ENCODE measurements around the gene PUS7L. TPM values are rescaled to one million over a fixed set of nuclear protein-coding genes. Genes with fewer than 3 reads are reported as not detected.
"Not testable (repeated sequence)": the region's sequence is repeated elsewhere in the genome, so short reads cannot be mapped to it uniquely, and the experiment has no call there.

Gene PUS7L
- total RNA-seq, 2 donors from 2014 or later: 15.2 to 23.6 TPM

GRCh38 chr12:43760396-43760795 is 1.8 kb upstream of the PUS7L start:
- Histone ChIP-seq H3K36me3 (ENCODE audit: control insufficient read depth, insufficient read depth, low read length) (no peaks in the 10 kb centered on the region), H3K9ac (ENCODE audit: extremely low read depth, low read length, poor library complexity, severe bottlenecking) (no peak overlapping the region), H3K27ac (ENCODE audit: low read depth, low read length) (no peak overlapping the region), H3K4me3 (ENCODE audit: low read length) (no peak overlapping the region), H3K9me3 (ENCODE audit: control insufficient read depth, low read length) (no peaks in the 10 kb centered on the region), H3K27me3 (ENCODE audit: control insufficient read depth, insufficient read depth, low read length, poor library complexity, severe bottlenecking) (no peaks in the 10 kb centered on the region), H3K4me1 (ENCODE audit: control insufficient read depth, insufficient read depth, low read length) (no peaks in the 10 kb centered on the region)
- H3K9me3 Mint-ChIP-seq: no peaks in the 10 kb centered on the region
- H3K4me3 Mint-ChIP-seq: peak overlapping the region; percentile 81
- no peaks in the 10 kb centered on the region for H3K36me3 Mint-ChIP-seq (ENCODE audit: low read depth)
- TF ChIP-seq CTCF (conservative IDR thresholded peaks at IDR 0.05): no peak
- WGBS, 2 experiments (ENCODE audit: insufficient coverage in 1 of 2, insufficient read length in 1 of 2): 96% methylated on average over 2 of the region's 2 CpGs
- H3K27me3 Mint-ChIP-seq (ENCODE audit: insufficient read depth): no peaks in the 10 kb centered on the region
- no peak overlapping the region for H3K27ac Mint-ChIP-seq
- DNase-seq: no peak
- H3K4me1 Mint-ChIP-seq: peaks cover 30% of the 10 kb centered on the region

- H3K4me3 Mint-ChIP-seq: peak overlapping the region; percentile 81
- no peak for TF ChIP-seq CTCF (conservative IDR thresholded peaks at IDR 0.05)
- no peaks in the 10 kb centered on the region for H3K36me3 ChIP-seq (ENCODE audit: control insufficient read depth, insufficient read depth, low read length)
- H3K9ac ChIP-seq (ENCODE audit: extremely low read depth, low read length, poor library complexity, severe bottlenecking): peak overlapping the region; percentile 50
- peaks cover 30% of the 10 kb centered on the region for H3K4me1 Mint-ChIP-seq
- H3K4me1 ChIP-seq (ENCODE audit: control insufficient read depth, insufficient read depth, low read length): no peaks in the 10 kb centered on the region
- H3K27ac ChIP-seq (ENCODE audit: low read depth, low read length): no peak overlapping the region
- H3K27me3 Mint-ChIP-seq (ENCODE audit: insufficient read depth): no peaks in the 10 kb centered on the region
- no peaks in the 10 kb centered on the region for H3K27me3 ChIP-seq (ENCODE audit: control insufficient read depth, insufficient read depth, low read length, poor library complexity, severe bottlenecking)
- H3K36me3 Mint-ChIP-seq (ENCODE audit: low read depth): peaks cover 17% of the 10 kb centered on the region
- 23 to 33% methylated on average over 4 to 18 of the region's 18 CpGs for WGBS, 2 experiments (ENCODE audit: insufficient coverage in 1 of 2, insufficient read length in 1 of 2)
- H3K9me3 Mint-ChIP-seq: no peaks in the 10 kb centered on the region
- no peaks in the 10 kb centered on the region for H3K9me3 ChIP-seq (ENCODE audit: control insufficient read depth, low read length)
- H3K4me3 ChIP-seq (ENCODE audit: low read length): peak overlapping the region; percentile 85
- no peak for DNase-seq
- peak overlapping the region; percentile 89 for H3K27ac Mint-ChIP-seq
These were observed 303 bp downstream of the PUS7L start for GRCh38 chr12:43758247-43758727.

- H3K36me3 Mint-ChIP-seq (ENCODE audit: low read depth): peaks cover 43% of the 10 kb centered on the region
- Histone ChIP-seq H3K9ac (ENCODE audit: extremely low read depth, low read length, poor library complexity, severe bottlenecking) (no peak overlapping the region), H3K9me3 (ENCODE audit: control insufficient read depth, low read length) (no peaks in the 10 kb centered on the region), H3K27me3 (ENCODE audit: control insufficient read depth, insufficient read depth, low read length, poor library complexity, severe bottlenecking) (no peaks in the 10 kb centered on the region), H3K4me3 (ENCODE audit: low read length) (no peak overlapping the region), H3K4me1 (ENCODE audit: control insufficient read depth, insufficient read depth, low read length) (no peaks in the 10 kb centered on the region), H3K36me3 (ENCODE audit: control insufficient read depth, insufficient read depth, low read length) (no peaks in the 10 kb centered on the region), H3K27ac (ENCODE audit: low read depth, low read length) (no peak overlapping the region)
- WGBS, 2 experiments (ENCODE audit: insufficient coverage in 1 of 2, insufficient read length in 1 of 2): 88 to 90% methylated on average over 2 of the region's 3 CpGs
- H3K9me3 Mint-ChIP-seq: peaks cover 7% of the 10 kb centered on the region
- H3K27me3 Mint-ChIP-seq (ENCODE audit: insufficient read depth): no peaks in the 10 kb centered on the region
- peaks cover 4% of the 10 kb centered on the region for H3K4me1 Mint-ChIP-seq
- no peak for TF ChIP-seq CTCF (conservative IDR thresholded peaks at IDR 0.05)
- H3K27ac Mint-ChIP-seq: no peak overlapping the region
- no peak for DNase-seq
- no peak overlapping the region for H3K4me3 Mint-ChIP-seq
These were observed 4.6 kb downstream of the PUS7L start for GRCh38 chr12:43754015-43754414.

- not testable (repeated sequence) for H3K9ac ChIP-seq (ENCODE audit: extremely low read depth, low read length, poor library complexity, severe bottlenecking); H3K9me3 Mint-ChIP-seq; H3K4me1 ChIP-seq (ENCODE audit: control insufficient read depth, insufficient read depth, low read length); H3K4me1 Mint-ChIP-seq; H3K27ac Mint-ChIP-seq; DNase-seq; H3K36me3 ChIP-seq (ENCODE audit: control insufficient read depth, insufficient read depth, low read length); H3K27me3 Mint-ChIP-seq (ENCODE audit: insufficient read depth); H3K27me3 ChIP-seq (ENCODE audit: control insufficient read depth, insufficient read depth, low read length, poor library complexity, severe bottlenecking); H3K4me3 Mint-ChIP-seq; H3K27ac ChIP-seq (ENCODE audit: low read depth, low read length); H3K9me3 ChIP-seq (ENCODE audit: control insufficient read depth, low read length); H3K4me3 ChIP-seq (ENCODE audit: low read length)
- peaks cover 44% of the 10 kb centered on the region for H3K36me3 Mint-ChIP-seq (ENCODE audit: low read depth)
- WGBS, 2 experiments (ENCODE audit: insufficient coverage in 1 of 2, insufficient read length in 1 of 2): 100% methylated on average over 1 of the region's 6 CpGs; no CpG with 5 or more reads in 1 of the 2 experiments
These were observed 7.2 kb downstream of the PUS7L start for GRCh38 chr12:43751360-43751759.
